CD8-positive, alpha-beta memory T cell (primary cell): Measurements from ENCODE around the gene PEX1. TPM values are rescaled to one million over a fixed set of nuclear protein-coding genes. Genes with fewer than 3 reads are reported as not detected.
"Not testable (repeated sequence)": the region's sequence is repeated elsewhere in the genome, so short reads cannot be mapped to it uniquely, and the experiment has no call there.

ENCODE experiments used
- CTCF ChIA-PET: fragments of 350-600 bp; sonication (Branson Sonifier 250); formaldehyde crosslinking; loops from one replicate; lab custom pipeline; 2021; ENCODE audit warnings: antibody characterized with exemption; lab: Charles Lee
- POLR2A ChIA-PET: fragments of 350-600 bp; sonication (Branson Sonifier 250); formaldehyde crosslinking; loops from one replicate; lab custom pipeline; 2021; ENCODE audit warnings: antibody characterized with exemption; lab: Charles Lee
- DNase-seq, 5 donors: peaks; one replicate each; pipeline versions ENCODE4 v3.0.0 to v3.0.0-alpha.2; 2020 to 2022; ENCODE audit warnings: mixed read lengths in 1 of 5
- H3K27ac ChIP-seq: one replicate; pipeline ENCODE4 v1.7.0; 2013; ENCODE audit warnings: low read depth, mild to moderate bottlenecking, low read length, moderate library complexity
- H3K27me3 ChIP-seq: 2 replicates; pipeline ENCODE4 v1.7.0; 2013; ENCODE audit warnings: low read length, mild to moderate bottlenecking; ENCODE audit not compliant: insufficient read depth, poor library complexity, severe bottlenecking
- H3K36me3 ChIP-seq: 2 replicates; pipeline ENCODE4 v1.7.0; 2013; ENCODE audit warnings: mild to moderate bottlenecking, low read length, moderate library complexity; ENCODE audit not compliant: insufficient read depth
- H3K4me1 ChIP-seq: 2 replicates; pipeline ENCODE4 v1.7.0; 2013; ENCODE audit warnings: mild to moderate bottlenecking, low read length, moderate library complexity; ENCODE audit not compliant: insufficient read depth
- H3K4me3 ChIP-seq: 2 replicates; pipeline ENCODE4 v1.7.0; 2013; ENCODE audit warnings: mild to moderate bottlenecking, low read length
- H3K9me3 ChIP-seq: 2 replicates; pipeline ENCODE4 v1.7.0; 2013; ENCODE audit warnings: mild to moderate bottlenecking, low read length
- H3K27ac Mint-ChIP-seq, 8 donors: one replicate each; pipeline ENCODE4 v1.8.0; 2020 to 2021; ENCODE audit warnings: mixed read lengths in 8 of 8, mild to moderate bottlenecking in 6 of 8, inconsistent platforms in 3 of 8, moderate library complexity in 3 of 8
- H3K27me3 Mint-ChIP-seq, 2 donors: one replicate each; pipeline ENCODE4 v1.8.0; 2020 to 2021; ENCODE audit warnings: mixed read lengths in 2 of 2, mild to moderate bottlenecking in 1 of 2, moderate library complexity in 1 of 2
- H3K36me3 Mint-ChIP-seq, 3 donors: one replicate each; pipeline ENCODE4 v1.8.0; 2020 to 2021; ENCODE audit warnings: mixed read lengths in 3 of 3, inconsistent platforms in 1 of 3, mild to moderate bottlenecking in 1 of 3
- H3K4me1 Mint-ChIP-seq, 3 donors: one replicate each; pipeline ENCODE4 v1.8.0; 2020 to 2021; ENCODE audit warnings: mixed read lengths in 3 of 3, inconsistent platforms in 1 of 3, mild to moderate bottlenecking in 1 of 3
- H3K4me3 Mint-ChIP-seq, 7 donors: one replicate each; pipeline ENCODE4 v1.8.0; 2020 to 2021; ENCODE audit warnings: mixed read lengths in 7 of 7, mild to moderate bottlenecking in 6 of 7, moderate library complexity in 4 of 7, inconsistent platforms in 2 of 7
- H3K9me3 Mint-ChIP-seq, 5 donors: one replicate each; pipeline ENCODE4 v1.8.0; 2020 to 2022; ENCODE audit warnings: mixed read lengths in 5 of 5, mild to moderate bottlenecking in 3 of 5, moderate library complexity in 2 of 5, inconsistent platforms in 1 of 5
- polyA plus RNA-seq: library from polyadenylated mRNA; unstranded; fragments of 300-500 nt; fragmentation: Illumina TruSeq; gene quantifications from one replicate; pipeline ENCODE4 v1.2.3, GENCODE V29; 2021
- total RNA-seq, 2 experiments: library from RNA; stranded (reverse); gene quantifications; one replicate each; pipeline ENCODE4 v1.2.3, GENCODE V29; 2021

The PEX1 gene
- total and polyA plus RNA-seq, 3 experiments from 2014 or later = 9.2 to 18.0 (median 17.8) TPM

GRCh38 chr7:92456236-92456635 lies 72.1 kb downstream of the PEX1 start:
- Histone ChIP-seq H3K9me3 (no peaks in the 10 kb centered on the region), H3K4me1 (no peaks in the 10 kb centered on the region), H3K27ac (no peak overlapping the region), H3K4me3 (no peak overlapping the region), H3K27me3 (no peaks in the 10 kb centered on the region), H3K36me3 (peaks cover 13% of the 10 kb centered on the region)
- peaks cover 5 to 51% (median 16%) of the 10 kb centered on the region in 3 donors for H3K36me3 Mint-ChIP-seq
- POLR2A ChIA-PET = no interaction called here
- peak overlapping the region in 1 of 8 donors; percentile 40 for H3K27ac Mint-ChIP-seq
- CTCF ChIA-PET = interaction anchor here (1.6 kb wide), 1 partner anchor 11 kb away, joined by 3 read pairs; no protein-coding TSS in a partner anchor
- no peak overlapping the region for H3K4me3 Mint-ChIP-seq
- no peaks in the 10 kb centered on the region for H3K9me3 Mint-ChIP-seq
- H3K27me3 Mint-ChIP-seq = no peaks in the 10 kb centered on the region
- DNase-seq = no peak
- no peaks in the 10 kb centered on the region for H3K4me1 Mint-ChIP-seq

GRCh38 chr7:92451645-92452044 lies 76.7 kb downstream of the PEX1 start:
- Mint-ChIP-seq H3K27ac (no peak overlapping the region), H3K36me3 (peaks cover 5 to 60% (median 17%) of the 10 kb centered on the region in 3 donors), H3K4me3 (no peak overlapping the region), H3K9me3 (no peaks in the 10 kb centered on the region), H3K4me1 (peaks cover 11 to 22% (median 13%) of the 10 kb centered on the region in 3 donors), H3K27me3 (no peaks in the 10 kb centered on the region)
- no peak overlapping the region for H3K4me3 ChIP-seq
- CTCF ChIA-PET = no interaction called here
- H3K27ac ChIP-seq = no peak overlapping the region
- no peaks in the 10 kb centered on the region for H3K27me3 ChIP-seq
- DNase-seq = no peak
- peaks cover 13% of the 10 kb centered on the region for H3K4me1 ChIP-seq
- peaks cover 13% of the 10 kb centered on the region for H3K36me3 ChIP-seq
- H3K9me3 ChIP-seq = no peaks in the 10 kb centered on the region
- POLR2A ChIA-PET = no interaction called here

GRCh38 chr7:92448205-92448747 lies 80.0 kb downstream of the PEX1 start:
- H3K27me3 Mint-ChIP-seq = no peaks in the 10 kb centered on the region
- peaks cover 12 to 37% (median 20%) of the 10 kb centered on the region in 3 donors for H3K4me1 Mint-ChIP-seq
- H3K4me3 Mint-ChIP-seq = peak overlapping the region; percentile 91 to 99 (median 96)
- ChIA-PET POLR2A (interaction anchor here (0.8 to 3.5 kb wide), 9 partner anchors 13 to 568 kb away, joined by 3 to 32 read pairs (median 10); partner anchors contain the start of genes AKAP9, ANKIB1, CYP51A1 and KRIT1), CTCF (interaction anchor here (1.5 to 6.1 kb wide), 14 partner anchors 10 to 618 kb away, joined by 3 to 107 read pairs (median 10); partner anchors contain the start of genes AKAP9, ANKIB1, CYP51A1 and KRIT1)
- H3K27ac Mint-ChIP-seq = peak overlapping the region; percentile 96 to 99 (median 98)
- H3K4me3 ChIP-seq = peak overlapping the region; percentile 91
- DNase-seq = peak; percentile 45 to 79 (median 65)
- no peaks in the 10 kb centered on the region for H3K9me3 Mint-ChIP-seq
- H3K27me3 ChIP-seq = no peaks in the 10 kb centered on the region
- no peaks in the 10 kb centered on the region for H3K36me3 ChIP-seq
- no peaks in the 10 kb centered on the region for H3K9me3 ChIP-seq
- peak overlapping the region; percentile 93 for H3K27ac ChIP-seq
- H3K4me1 ChIP-seq = peaks cover 14% of the 10 kb centered on the region
- H3K36me3 Mint-ChIP-seq = peaks cover 0 to 31% (median 9%) of the 10 kb centered on the region in 3 donors

- Histone ChIP-seq H3K27ac (peak within 1 kb of the TSS; percentile 93), H3K36me3 (no peaks in the 10 kb centered on the region), H3K4me1 (peaks cover 14% of the 10 kb centered on the region), H3K4me3 (peak within 1 kb of the TSS; percentile 91), H3K27me3 (no peaks in the 10 kb centered on the region), H3K9me3 (no peaks in the 10 kb centered on the region)
- peaks cover 12 to 37% (median 20%) of the 10 kb centered on the region in 3 donors for H3K4me1 Mint-ChIP-seq
- peaks cover 0 to 28% (median 6%) of the 10 kb centered on the region in 3 donors for H3K36me3 Mint-ChIP-seq
- peak within 1 kb of the TSS; percentile 96 to 99 (median 98) for H3K27ac Mint-ChIP-seq
- POLR2A ChIA-PET = interaction anchor here (0.6 to 3.5 kb wide), 11 partner anchors 14 to 567 kb away, joined by 3 to 32 read pairs (median 9); partner anchors contain the start of genes AKAP9, ANKIB1, CYP51A1 and KRIT1
- DNase-seq = peak; percentile 68 to 88 (median 83)
- no peaks in the 10 kb centered on the region for H3K27me3 Mint-ChIP-seq
- CTCF ChIA-PET = interaction anchor here (0.5 to 6.1 kb wide), 24 partner anchors 9 to 1988 kb away, joined by 3 to 107 read pairs (median 6); partner anchors contain the start of genes AKAP9, ANKIB1, CYP51A1 and KRIT1
- peak within 1 kb of the TSS; percentile 91 to 99 (median 96) for H3K4me3 Mint-ChIP-seq
- H3K9me3 Mint-ChIP-seq = no peaks in the 10 kb centered on the region
These were observed 80.7 kb downstream of the PEX1 start, which contains the start of gene GATAD1 for GRCh38 chr7:92447345-92448204. Gene GATAD1 (plus strand): TSS chr7:92447482. CDS start chr7:92447730, 248 bp downstream.

- Histone ChIP-seq H3K4me1 (peaks cover 14% of the 10 kb centered on the region), H3K27ac (peak overlapping the region; percentile 93), H3K9me3 (no peaks in the 10 kb centered on the region), H3K27me3 (no peaks in the 10 kb centered on the region), H3K4me3 (peak overlapping the region; percentile 91), H3K36me3 (no peaks in the 10 kb centered on the region)
- Mint-ChIP-seq H3K4me3 (peak overlapping the region; percentile 87 to 99 (median 93)), H3K9me3 (no peaks in the 10 kb centered on the region), H3K27ac (peak overlapping the region; percentile 88 to 99 (median 93)), H3K36me3 (peaks cover 0 to 22% (median 6%) of the 10 kb centered on the region in 3 donors), H3K4me1 (peaks cover 12 to 37% (median 20%) of the 10 kb centered on the region in 3 donors), H3K27me3 (no peaks in the 10 kb centered on the region)
- ChIA-PET POLR2A (interaction anchor here (0.6 to 3.5 kb wide), 7 partner anchors 22 to 506 kb away, joined by 3 to 32 read pairs (median 14); partner anchors contain the start of genes AKAP9, ANKIB1, CYP51A1 and KRIT1), CTCF (interaction anchor here (0.5 to 6.1 kb wide), 23 partner anchors 8 to 1988 kb away, joined by 3 to 107 read pairs (median 6); partner anchors contain the start of genes AKAP9, ANKIB1, CYP51A1 and KRIT1)
- DNase-seq = no peak
These were observed 81.4 kb downstream of the PEX1 start for GRCh38 chr7:92446869-92447344.

- H3K27me3 ChIP-seq, H3K9me3 Mint-ChIP-seq, H3K4me3 ChIP-seq, DNase-seq, H3K9me3 ChIP-seq, CTCF ChIA-PET, H3K27me3 Mint-ChIP-seq, POLR2A ChIA-PET, H3K27ac ChIP-seq, H3K36me3 ChIP-seq, H3K4me1 ChIP-seq, H3K4me3 Mint-ChIP-seq, H3K36me3 Mint-ChIP-seq: not testable (repeated sequence)
- Mint-ChIP-seq H3K4me1 (peaks cover 1 to 16% (median 10%) of the 10 kb centered on the region in 3 donors), H3K27ac (peak overlapping the region in 2 of 8 donors; percentile 3 to 55)
These were observed 85.6 kb downstream of the PEX1 start for GRCh38 chr7:92442720-92443119.

- Histone ChIP-seq H3K9me3 (no peaks in the 10 kb centered on the region), H3K27me3 (no peaks in the 10 kb centered on the region), H3K4me1 (no peaks in the 10 kb centered on the region), H3K36me3 (no peaks in the 10 kb centered on the region), H3K27ac (no peak overlapping the region), H3K4me3 (no peak overlapping the region)
- no peaks in the 10 kb centered on the region for H3K36me3 Mint-ChIP-seq
- no peaks in the 10 kb centered on the region for H3K4me1 Mint-ChIP-seq
- peaks cover 0 to 6% of the 10 kb centered on the region in 2 donors for H3K27me3 Mint-ChIP-seq
- ChIA-PET POLR2A (interaction anchor here (0.6 kb wide), 1 partner anchor 47 kb away, joined by 4 read pairs; no protein-coding TSS in a partner anchor), CTCF (interaction anchor here (0.6 to 1.6 kb wide), 4 partner anchors 9 to 17 kb away, joined by 3 to 4 read pairs (median 4); partner anchors contain the start of gene GATAD1)
- peak overlapping the region in 1 of 7 donors; percentile 10 for H3K4me3 Mint-ChIP-seq
- DNase-seq = no peak
- H3K27ac Mint-ChIP-seq = peak overlapping the region in 1 of 8 donors; percentile 11
- no peaks in the 10 kb centered on the region for H3K9me3 Mint-ChIP-seq
These were observed 90.3 kb downstream of the PEX1 start for GRCh38 chr7:92437956-92438491.
